ENCODE results near the gene OPALIN.

- TF ChIP-seq MAX (IDR thresholded peaks at IDR 0.05; ENCODE audit: low read depth) (no peak), CTCF (IDR thresholded peaks at IDR 0.05) (no peak), EP300 (IDR thresholded peaks at IDR 0.05; ENCODE audit: borderline replicate concordance in 1 of 2, low read depth in 1 of 2, low read length in 1 of 2) (no peak), USF2 (IDR thresholded peaks at IDR 0.05; ENCODE audit: borderline replicate concordance, low read depth, low read length) (no peak), YY1 (IDR thresholded peaks at IDR 0.05; ENCODE audit: low read depth) (no peak)
These were observed 22.0 kb upstream of the OPALIN start for GRCh38 chr10:96380821-96381220.
